H1 (cell line): ENCODE measurements around the gene CHRNA3. TPM values are rescaled to one million over a fixed set of nuclear protein-coding genes. Genes with fewer than 3 reads are reported as not detected.

ENCODE experiments used
- CTCF ChIA-PET: fragments of 300-600 bp; sonication (Branson Sonifier 250); formaldehyde crosslinking; loops from one replicate; lab custom pipeline; 2021; ENCODE audit not compliant: partially characterized antibody; lab: Charles Lee
- POLR2A ChIA-PET: fragments of 300-600 bp; sonication (Branson Sonifier 250); formaldehyde crosslinking; loops from one replicate; lab custom pipeline; 2021; ENCODE audit warnings: inconsistent platforms; ENCODE audit not compliant: partially characterized antibody; lab: Charles Lee
- DNase-seq, 2 experiments: peaks; one replicate each; pipeline versions ENCODE4 v3.0.0 to v3.0.0-alpha.2; 2010 to 2022; ENCODE audit warnings: low spot score in 2 of 2, low read depth in 1 of 2, mixed read lengths in 1 of 2
- FAIRE-seq: peaks from 2 replicates; lab custom pipeline; 2011; peaks lifted over from hg19 to GRCh38; lab: Jason Lieb, UNC
- H2AFZ ChIP-seq: 2 replicates; pipeline ENCODE4 v1.8.1; 2012; ENCODE audit warnings: low read length, inconsistent platforms
- H2AK5ac ChIP-seq: 2 replicates; pipeline ENCODE4 v1.6.1; 2013; ENCODE audit warnings: low read depth, low read length
- H2BK120ac ChIP-seq: replicated peaks from 2 replicates; pipeline ENCODE3; 2013; ENCODE audit warnings: low read depth, low read length, inconsistent platforms
- H2BK12ac ChIP-seq: 2 replicates; pipeline ENCODE4 v1.6.1; 2013; ENCODE audit warnings: low read depth, low read length
- H2BK15ac ChIP-seq: 2 replicates; pipeline ENCODE4 v1.6.1; 2013; ENCODE audit warnings: low read length
- H2BK20ac ChIP-seq: 2 replicates; pipeline ENCODE4 v1.6.1; 2013; ENCODE audit warnings: low read length
- H2BK5ac ChIP-seq: 2 replicates; pipeline ENCODE4 v1.6.1; 2013; ENCODE audit warnings: low read depth, low read length
- H3K14ac ChIP-seq: 2 replicates; pipeline ENCODE4 v1.6.1; 2013; ENCODE audit warnings: inconsistent platforms; ENCODE audit not compliant: insufficient read length
- H3K18ac ChIP-seq: 2 replicates; pipeline ENCODE4 v1.6.1; 2013; ENCODE audit warnings: low read length; ENCODE audit errors: extremely low read depth
- H3K23ac ChIP-seq: 2 replicates; pipeline ENCODE4 v1.6.1; 2013; ENCODE audit warnings: inconsistent platforms; ENCODE audit not compliant: insufficient read length
- H3K23me2 ChIP-seq: 2 replicates; pipeline ENCODE4 v1.6.1; 2013; ENCODE audit warnings: low read depth, low read length
- H3K27ac ChIP-seq: 2 replicates; pipeline ENCODE4 v1.6.1; 2011; ENCODE audit warnings: low read depth, low read length, inconsistent platforms
- H3K27me3 ChIP-seq, 4 experiments: replicated peaks in 1 of 4; 1 replicate in 1 of 4; 2 replicates in 3 of 4; pipeline versions ENCODE4 v1.6.1 to v1.8.1; 2011 to 2013; ENCODE audit warnings: low read length in 3 of 4, mild to moderate bottlenecking in 3 of 4, inconsistent platforms in 2 of 4, mixed read lengths in 2 of 4, moderate library complexity in 1 of 4; ENCODE audit not compliant: control insufficient read depth in 3 of 4, insufficient read depth in 3 of 4; ENCODE audit errors: extremely low read depth in 1 of 4
- H3K36me3 ChIP-seq, 4 experiments: 2 replicates each; pipeline versions ENCODE4 v1.6.1 to v1.8.1; 2011 to 2013; ENCODE audit warnings: mild to moderate bottlenecking in 4 of 4, low read length in 3 of 4, moderate library complexity in 2 of 4, control low read depth in 1 of 4, inconsistent platforms in 1 of 4; ENCODE audit not compliant: insufficient read depth in 4 of 4, control insufficient read depth in 2 of 4
- H3K4ac ChIP-seq: replicated peaks from 2 replicates; pipeline ENCODE3; 2013; ENCODE audit warnings: low read length, low read depth, mixed read lengths, inconsistent platforms; ENCODE audit not compliant: insufficient read length
- H3K4me1 ChIP-seq, 4 experiments: replicated peaks in 1 of 4; 1 replicate in 1 of 4; 2 replicates in 3 of 4; pipeline versions ENCODE4 v1.6.1 to v1.8.1; 2011 to 2013; ENCODE audit warnings: low read length in 3 of 4, inconsistent platforms in 2 of 4, mixed read lengths in 1 of 4; ENCODE audit not compliant: insufficient read depth in 4 of 4, control insufficient read depth in 3 of 4
- H3K4me2 ChIP-seq, 2 experiments: 2 replicates each; pipeline versions ENCODE4 v1.6.1 to v1.8.1; 2011 to 2013; ENCODE audit warnings: low read depth in 2 of 2, low read length in 2 of 2, control low read depth in 1 of 2, inconsistent platforms in 1 of 2, mild to moderate bottlenecking in 1 of 2; ENCODE audit not compliant: insufficient read depth in 1 of 2
- H3K4me3 ChIP-seq, 4 experiments: fragments of 200-600, 300-600 bp in 1 of 4; sonication (generic), shearing (Covaris generic), sonication (Bioruptor Twin) in 1 of 4; 2 replicates each; pipeline versions ENCODE4 v1.5.1 to v1.8.1; 2011 to 2016; ENCODE audit warnings: low read length in 4 of 4, low read depth in 3 of 4, control low read depth in 2 of 4, inconsistent platforms in 2 of 4, mild to moderate bottlenecking in 2 of 4, mixed read lengths in 1 of 4, moderate library complexity in 1 of 4; ENCODE audit not compliant: insufficient read depth in 2 of 4; ENCODE audit errors: extremely low read depth in 1 of 4
- H3K56ac ChIP-seq: replicated peaks from 2 replicates; pipeline ENCODE3; 2013; ENCODE audit warnings: low read depth, mild to moderate bottlenecking, mixed read lengths, low read length, inconsistent platforms; ENCODE audit not compliant: insufficient read length
- H3K79me1 ChIP-seq: 2 replicates; pipeline ENCODE4 v1.6.1; 2013; ENCODE audit warnings: low read depth, low read length, control low read depth
- H3K79me2 ChIP-seq, 2 experiments: 2 replicates each; pipeline versions ENCODE4 v1.6.1 to v1.8.1; 2012 to 2013; ENCODE audit warnings: low read length in 2 of 2, mild to moderate bottlenecking in 2 of 2, inconsistent platforms in 1 of 2; ENCODE audit not compliant: insufficient read depth in 2 of 2, control insufficient read depth in 1 of 2
- H3K9ac ChIP-seq, 4 experiments: replicated peaks in 1 of 4; 1 replicate in 1 of 4; 2 replicates in 3 of 4; pipeline versions ENCODE4 v1.6.1 to v1.8.1; 2011 to 2013; ENCODE audit warnings: low read depth in 3 of 4, low read length in 3 of 4, control low read depth in 2 of 4, mild to moderate bottlenecking in 2 of 4, moderate library complexity in 2 of 4, inconsistent platforms in 1 of 4; ENCODE audit errors: extremely low read depth in 1 of 4
- H3K9me3 ChIP-seq, 2 experiments: 2 replicates each; pipeline versions ENCODE4 v1.6.1 to v1.8.1; 2012 to 2013; ENCODE audit warnings: mild to moderate bottlenecking in 2 of 2, moderate library complexity in 2 of 2, control low read depth in 1 of 2, inconsistent platforms in 1 of 2, low read depth in 1 of 2, low read length in 1 of 2, mixed read lengths in 1 of 2; ENCODE audit not compliant: insufficient read depth in 2 of 2
- H4K20me1 ChIP-seq, 2 experiments: replicated peaks in 1 of 2; 2 replicates each; pipeline versions ENCODE3 to v1.8.1; 2011 to 2013; ENCODE audit warnings: inconsistent platforms in 2 of 2, low read length in 2 of 2, mild to moderate bottlenecking in 1 of 2; ENCODE audit not compliant: insufficient read depth in 2 of 2, control insufficient read depth in 1 of 2
- H4K5ac ChIP-seq: 2 replicates; pipeline ENCODE4 v1.6.1; 2013; ENCODE audit warnings: low read length, low read depth, mixed read lengths, inconsistent platforms; ENCODE audit not compliant: insufficient read length
- H4K8ac ChIP-seq: 2 replicates; pipeline ENCODE4 v1.8.0; 2013; ENCODE audit warnings: mild to moderate bottlenecking, moderate library complexity, low read length, inconsistent platforms; ENCODE audit not compliant: insufficient read depth; ENCODE audit errors: extremely low read depth
- H4K91ac ChIP-seq: replicated peaks from 2 replicates; pipeline ENCODE3; 2013; ENCODE audit warnings: low read length, mixed read lengths, inconsistent platforms; ENCODE audit not compliant: insufficient read length
- BACH1 ChIP-seq: IDR thresholded peaks from 2 replicates; pipeline ENCODE4 v1.6.1; 2012; ENCODE audit warnings: low read length, improper control_type of control experiment
- CBX5 ChIP-seq: fragments of 300-800, 300-1000 bp; sonication (generic); IDR thresholded peaks from 2 replicates; pipeline ENCODE4 v1.7.1; 2016; ENCODE audit warnings: antibody characterized with exemption, low read length, low read depth
- EZH2 ChIP-seq: fragments of 200-600 bp; sonication (generic); IDR thresholded peaks from 2 replicates; pipeline ENCODE4 v1.7.1; 2012; ENCODE audit warnings: low read depth, mild to moderate bottlenecking, moderate library complexity, low read length, inconsistent platforms; ENCODE audit not compliant: severe bottlenecking
- FOSL1 ChIP-seq: IDR thresholded peaks from 2 replicates; pipeline ENCODE4 v1.6.1; 2011; ENCODE audit warnings: mild to moderate bottlenecking, low read depth, low read length, moderate library complexity; ENCODE audit not compliant: insufficient read depth
- KDM5A ChIP-seq: fragments of 200-600 bp; IDR thresholded peaks from 2 replicates; pipeline ENCODE4 v1.7.1; 2012; ENCODE audit warnings: mild to moderate bottlenecking, low read length, inconsistent platforms, mixed read lengths
- RNF2 ChIP-seq: fragments of 200-900, 300-1000 bp; sonication (generic); IDR thresholded peaks from 2 replicates; pipeline ENCODE4 v1.7.1; 2016; ENCODE audit warnings: borderline replicate concordance, low read depth, mild to moderate bottlenecking, antibody characterized with exemption, low read length; ENCODE audit not compliant: poor library complexity, severe bottlenecking; ENCODE audit errors: missing control alignments
- SP4 ChIP-seq: IDR thresholded peaks from 2 replicates; pipeline ENCODE4 v1.6.1; 2012; ENCODE audit warnings: low read length, inconsistent platforms
- TAF7 ChIP-seq: optimal IDR thresholded peaks from 2 replicates; pipeline ENCODE3; 2011; ENCODE audit warnings: low read depth, mild to moderate bottlenecking, inconsistent platforms, low read length, moderate library complexity, borderline replicate concordance
- YY1 ChIP-seq: IDR thresholded peaks from 2 replicates; pipeline ENCODE4 v1.6.1; 2011; ENCODE audit warnings: low read depth, mild to moderate bottlenecking, low read length
- WGBS, 2 experiments: shearing (Covaris generic) in 1 of 2; methylation state at CpG; one replicate each; pipeline versions ENCODE4 v1.1.6 to v1.1.7; 2013 to 2015; ENCODE audit warnings: low lambda C conversion rate in 2 of 2, mixed read lengths in 2 of 2, inconsistent platforms in 1 of 2, low coverage in 1 of 2, missing lambda C conversion rate in 1 of 2; ENCODE audit not compliant: insufficient replicate concordance in 2 of 2, insufficient coverage in 1 of 2, insufficient read length in 1 of 2; ENCODE audit errors: extremely low coverage in 1 of 2, missing lambda C conversion rate in 1 of 2; 5-methylcytosine and 5-hydroxymethylcytosine counted together
- polyA plus RNA-seq, 7 experiments: library from polyadenylated mRNA; depleted of rRNA in 3 of 7; stranded (reverse) in 5 of 7; unstranded in 2 of 7; fragments of >200 nt in 5 of 7; fragments of 200-250 nt in 2 of 7; gene quantifications; 1 replicate in 5 of 7; 2 replicates in 1 of 7; 4 replicates in 1 of 7; pipeline versions ENCODE4 v1.2.1 to v1.2.3, GENCODE V29; 2011 to 2013; ENCODE audit warnings: missing spikeins in 2 of 7, mixed read lengths in 2 of 7
- total RNA-seq: library from RNA; stranded (reverse); fragmentation: NEBNext Ultra II Directional; extraction: Animal tissue kit (Norgen Biotek cat#: 25700); gene quantifications from 2 replicates; pipeline ENCODE4 v1.2.1, GENCODE V29; 2021
- TF ChIP-seq, protein P1 (sequence below): IDR thresholded peaks from 2 replicates; pipeline ENCODE4 v1.6.1; 2012; ENCODE audit warnings: inconsistent platforms
- TF ChIP-seq, protein P2 (sequence below): IDR thresholded peaks from 2 replicates; pipeline ENCODE4 v1.6.1; 2012; ENCODE audit warnings: low read length, inconsistent platforms

The CHRNA3 gene
- total and polyA plus RNA-seq, 2 of the 8 experiments (the other 6 are each of a cell fraction or from before 2014, with no cell fraction given), result 2.1 to 4.7 TPM

DNA sequence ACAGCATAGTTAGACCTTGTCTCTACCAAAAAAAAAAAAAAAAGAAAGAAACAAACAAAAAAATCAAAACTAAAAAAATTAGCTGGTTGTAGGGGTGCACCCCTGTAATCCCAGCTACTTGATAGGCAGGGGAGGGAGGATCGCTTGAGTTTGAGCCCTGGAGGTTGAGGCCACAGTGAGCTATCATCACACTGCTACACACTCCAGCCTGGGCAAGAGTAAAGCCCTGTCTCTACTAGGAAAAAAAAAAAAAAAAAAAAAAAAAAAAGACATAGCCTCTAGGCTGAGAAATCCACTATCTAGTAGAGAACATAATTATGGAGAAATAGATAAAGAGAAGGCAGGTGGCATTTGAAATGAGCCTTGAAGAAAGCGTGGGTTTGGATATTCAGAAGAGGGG, 57.7 kb downstream of the CHRNA3 start:
- TF ChIP-seq EZH2 (no peak), TAF7 (no peak), CBX5 (no peak), YY1 (no peak), BACH1 (no peak), KDM5A (no peak), FOSL1 (no peak), SP4 (no peak), RNF2 (no peak)
- TF ChIP-seq, protein P1, sequence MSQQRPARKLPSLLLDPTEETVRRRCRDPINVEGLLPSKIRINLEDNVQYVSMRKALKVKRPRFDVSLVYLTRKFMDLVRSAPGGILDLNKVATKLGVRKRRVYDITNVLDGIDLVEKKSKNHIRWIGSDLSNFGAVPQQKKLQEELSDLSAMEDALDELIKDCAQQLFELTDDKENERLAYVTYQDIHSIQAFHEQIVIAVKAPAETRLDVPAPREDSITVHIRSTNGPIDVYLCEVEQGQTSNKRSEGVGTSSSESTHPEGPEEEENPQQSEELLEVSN, result no peak
- TF ChIP-seq, protein P2, sequence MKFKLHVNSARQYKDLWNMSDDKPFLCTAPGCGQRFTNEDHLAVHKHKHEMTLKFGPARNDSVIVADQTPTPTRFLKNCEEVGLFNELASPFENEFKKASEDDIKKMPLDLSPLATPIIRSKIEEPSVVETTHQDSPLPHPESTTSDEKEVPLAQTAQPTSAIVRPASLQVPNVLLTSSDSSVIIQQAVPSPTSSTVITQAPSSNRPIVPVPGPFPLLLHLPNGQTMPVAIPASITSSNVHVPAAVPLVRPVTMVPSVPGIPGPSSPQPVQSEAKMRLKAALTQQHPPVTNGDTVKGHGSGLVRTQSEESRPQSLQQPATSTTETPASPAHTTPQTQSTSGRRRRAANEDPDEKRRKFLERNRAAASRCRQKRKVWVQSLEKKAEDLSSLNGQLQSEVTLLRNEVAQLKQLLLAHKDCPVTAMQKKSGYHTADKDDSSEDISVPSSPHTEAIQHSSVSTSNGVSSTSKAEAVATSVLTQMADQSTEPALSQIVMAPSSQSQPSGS, result no peak
- POLR2A ChIA-PET, result no interaction called here
- H2BK5ac ChIP-seq, result no peak overlapping the region

More for the DNA sequence above, 57.7 kb downstream of the CHRNA3 start:
- Histone ChIP-seq H3K9ac (no peak overlapping the region), H3K56ac (no peak overlapping the region), H3K18ac (no peak overlapping the region), H2BK20ac (no peak overlapping the region), H3K4me2 (no peak overlapping the region), H3K4me3 (no peak overlapping the region), H3K27ac (no peak overlapping the region), H3K79me1 (no peaks in the 10 kb centered on the region), H4K8ac (no peak overlapping the region), H2BK15ac (no peak overlapping the region), H3K4ac (no peak overlapping the region), H2AK5ac (no peak overlapping the region), H4K5ac (no peak overlapping the region), H2BK12ac (no peak overlapping the region), H4K20me1 (no peaks in the 10 kb centered on the region), H2BK120ac (no peak overlapping the region), H3K14ac (no peak overlapping the region), H2AFZ (no peak overlapping the region), H3K23me2 (peaks cover 5% of the 10 kb centered on the region; the same call in 1 of the 2 replicates), H3K23ac (no peak overlapping the region), H3K9me3 (no peaks in the 10 kb centered on the region), H4K91ac (no peak overlapping the region), H3K27me3 (no peaks in the 10 kb centered on the region), H3K4me1 (peaks cover 3 to 7% (median 4%) of the 10 kb centered on the region in 4 experiments; a peak in 6 of 7 replicates), H3K79me2 (peaks cover 0 to 16% of the 10 kb centered on the region in 2 experiments; a peak in 2 of 4 replicates), H3K36me3 (no peaks in the 10 kb centered on the region)
- 83% methylated on average over 2 of the region's 2 CpGs; no CpG with 5 or more reads in 1 of the 2 experiments for WGBS, 2 experiments
- CTCF ChIA-PET, result interaction anchor here (0.5 kb wide), 1 partner anchor 138 kb away, joined by 3 read pairs; no protein-coding TSS in a partner anchor
- FAIRE-seq (no peak), DNase-seq (no peak)
